ENCODE results near the gene OPN5.

Gene OPN5

GRCh38 chr6:47851091-47851490 lies 69.3 kb downstream of the OPN5 start:
- DNase-seq (ENCODE audit: low read depth), result no peak
- TF ChIP-seq, protein P1, sequence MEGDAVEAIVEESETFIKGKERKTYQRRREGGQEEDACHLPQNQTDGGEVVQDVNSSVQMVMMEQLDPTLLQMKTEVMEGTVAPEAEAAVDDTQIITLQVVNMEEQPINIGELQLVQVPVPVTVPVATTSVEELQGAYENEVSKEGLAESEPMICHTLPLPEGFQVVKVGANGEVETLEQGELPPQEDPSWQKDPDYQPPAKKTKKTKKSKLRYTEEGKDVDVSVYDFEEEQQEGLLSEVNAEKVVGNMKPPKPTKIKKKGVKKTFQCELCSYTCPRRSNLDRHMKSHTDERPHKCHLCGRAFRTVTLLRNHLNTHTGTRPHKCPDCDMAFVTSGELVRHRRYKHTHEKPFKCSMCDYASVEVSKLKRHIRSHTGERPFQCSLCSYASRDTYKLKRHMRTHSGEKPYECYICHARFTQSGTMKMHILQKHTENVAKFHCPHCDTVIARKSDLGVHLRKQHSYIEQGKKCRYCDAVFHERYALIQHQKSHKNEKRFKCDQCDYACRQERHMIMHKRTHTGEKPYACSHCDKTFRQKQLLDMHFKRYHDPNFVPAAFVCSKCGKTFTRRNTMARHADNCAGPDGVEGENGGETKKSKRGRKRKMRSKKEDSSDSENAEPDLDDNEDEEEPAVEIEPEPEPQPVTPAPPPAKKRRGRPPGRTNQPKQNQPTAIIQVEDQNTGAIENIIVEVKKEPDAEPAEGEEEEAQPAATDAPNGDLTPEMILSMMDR (IDR thresholded peaks at IDR 0.05; ENCODE audit: low read depth, low read length), result no peak
- no peak for TF ChIP-seq MYC (IDR thresholded peaks at IDR 0.05; ENCODE audit: low read depth, low read length)
- TF ChIP-seq, protein P2, sequence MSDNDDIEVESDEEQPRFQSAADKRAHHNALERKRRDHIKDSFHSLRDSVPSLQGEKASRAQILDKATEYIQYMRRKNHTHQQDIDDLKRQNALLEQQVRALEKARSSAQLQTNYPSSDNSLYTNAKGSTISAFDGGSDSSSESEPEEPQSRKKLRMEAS (IDR thresholded peaks at IDR 0.05; ENCODE audit: low read depth, low read length), result no peak
- no peak for TF ChIP-seq POLR2A (IDR thresholded peaks at IDR 0.05; ENCODE audit: extremely low read depth, insufficient read length)
- H3K4me3 ChIP-seq (ENCODE audit: low read depth, low read length), result no peak overlapping the region

DNA sequence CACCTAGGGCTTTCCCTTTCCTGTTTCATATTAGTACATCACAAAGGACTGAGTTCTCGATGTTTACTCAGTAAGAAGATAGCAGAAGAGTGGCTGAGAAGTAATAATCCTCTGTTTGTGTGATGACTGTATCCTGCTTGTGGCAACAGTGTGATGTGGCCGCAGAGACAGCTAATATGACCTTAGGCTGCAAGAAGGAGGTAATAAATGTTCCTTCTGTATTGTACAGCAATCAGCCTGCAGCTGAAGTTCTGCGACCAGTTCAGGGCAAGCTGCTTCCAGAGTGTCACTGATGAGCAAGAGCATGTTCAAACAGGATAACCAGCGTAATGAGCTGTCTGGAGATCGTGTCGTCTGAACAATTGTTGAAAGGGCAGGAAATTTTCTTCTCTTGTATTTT lies 70.9 kb downstream of the OPN5 start:
- DNase-seq (ENCODE audit: low read depth), result no peak
- H3K4me3 ChIP-seq (ENCODE audit: low read depth, low read length), result no peak overlapping the region
- TF ChIP-seq POLR2A (IDR thresholded peaks at IDR 0.05; ENCODE audit: extremely low read depth, insufficient read length), result no peak
- TF ChIP-seq MYC (IDR thresholded peaks at IDR 0.05; ENCODE audit: low read depth, low read length), result no peak
- TF ChIP-seq, protein P1 (IDR thresholded peaks at IDR 0.05; ENCODE audit: low read depth, low read length), result no peak
- TF ChIP-seq, protein P2 (IDR thresholded peaks at IDR 0.05; ENCODE audit: low read depth, low read length), result no peak

- no peak for DNase-seq (ENCODE audit: low read depth)
- TF ChIP-seq POLR2A (IDR thresholded peaks at IDR 0.05; ENCODE audit: extremely low read depth, insufficient read length), result no peak
- TF ChIP-seq, protein P2 (IDR thresholded peaks at IDR 0.05; ENCODE audit: low read depth, low read length), result no peak
- TF ChIP-seq, protein P1 (IDR thresholded peaks at IDR 0.05; ENCODE audit: low read depth, low read length), result no peak
- no peak for TF ChIP-seq MYC (IDR thresholded peaks at IDR 0.05; ENCODE audit: low read depth, low read length)
- H3K4me3 ChIP-seq (ENCODE audit: low read depth, low read length), result no peak overlapping the region
Observed at GRCh38 chr6:47853766-47854165, 71.9 kb downstream of the OPN5 start.

GRCh38 chr6:47854971-47855370 lies 73.1 kb downstream of the OPN5 start:
- no peak overlapping the region for H3K4me3 ChIP-seq (ENCODE audit: low read depth, low read length)
- TF ChIP-seq MYC (IDR thresholded peaks at IDR 0.05; ENCODE audit: low read depth, low read length) (no peak), POLR2A (IDR thresholded peaks at IDR 0.05; ENCODE audit: extremely low read depth, insufficient read length) (no peak)
- TF ChIP-seq, protein P1 (IDR thresholded peaks at IDR 0.05; ENCODE audit: low read depth, low read length), result no peak
- TF ChIP-seq, protein P2 (IDR thresholded peaks at IDR 0.05; ENCODE audit: low read depth, low read length), result no peak
- DNase-seq (ENCODE audit: low read depth), result no peak

GRCh38 chr6:47859175-47859574 lies 77.3 kb downstream of the OPN5 start:
- TF ChIP-seq, protein P1 (IDR thresholded peaks at IDR 0.05; ENCODE audit: low read depth, low read length), result no peak
- no peak for TF ChIP-seq MYC (IDR thresholded peaks at IDR 0.05; ENCODE audit: low read depth, low read length)
- TF ChIP-seq POLR2A (IDR thresholded peaks at IDR 0.05; ENCODE audit: extremely low read depth, insufficient read length), result no peak
- TF ChIP-seq, protein P2 (IDR thresholded peaks at IDR 0.05; ENCODE audit: low read depth, low read length), result no peak
- DNase-seq (ENCODE audit: low read depth), result no peak
- H3K4me3 ChIP-seq (ENCODE audit: low read depth, low read length), result no peak overlapping the region

DNA sequence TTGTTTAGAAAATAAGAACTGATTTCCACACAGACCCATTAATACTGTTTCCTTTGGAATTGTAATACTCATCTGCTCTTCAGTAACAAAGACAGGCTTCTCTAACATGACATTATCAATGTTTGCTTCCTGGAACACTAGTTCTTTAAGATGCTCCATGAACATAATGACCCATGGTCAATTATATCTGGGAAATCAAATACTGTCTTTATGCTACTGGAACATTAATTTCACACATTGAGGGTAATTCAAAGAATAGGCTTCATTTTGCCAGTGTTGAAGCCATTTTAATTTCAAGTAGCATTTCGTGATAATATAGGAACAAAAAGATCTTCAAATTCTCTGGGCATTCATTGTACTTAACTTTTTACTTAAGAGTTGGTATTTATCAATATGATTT lies 80.9 kb downstream of the OPN5 start:
- no peak overlapping the region for H3K4me3 ChIP-seq (ENCODE audit: low read depth, low read length)
- no peak for DNase-seq (ENCODE audit: low read depth)
- TF ChIP-seq MYC (IDR thresholded peaks at IDR 0.05; ENCODE audit: low read depth, low read length), result no peak
- TF ChIP-seq, protein P1 (IDR thresholded peaks at IDR 0.05; ENCODE audit: low read depth, low read length), result no peak
- TF ChIP-seq, protein P2 (IDR thresholded peaks at IDR 0.05; ENCODE audit: low read depth, low read length), result no peak
- no peak for TF ChIP-seq POLR2A (IDR thresholded peaks at IDR 0.05; ENCODE audit: extremely low read depth, insufficient read length)
